Measurements from ENCODE around the gene SLC38A1.

- no peak for TF ChIP-seq POLR2AphosphoS5 (IDR thresholded peaks at IDR 0.05; ENCODE audit: low read depth, low read length)
- TF ChIP-seq POLR2A (IDR thresholded peaks at IDR 0.05; ENCODE audit: low read depth, low read length) = no peak
- TF ChIP-seq SPI1 (IDR thresholded peaks at IDR 0.05; ENCODE audit: low read depth, low read length) = no peak
- TF ChIP-seq TAF1 (IDR thresholded peaks at IDR 0.05; ENCODE audit: low read depth, low read length) = no peak
These were observed 89.0 kb downstream of the SLC38A1 start for GRCh38 chr12:46179693-46180452.
